Activated CD8-positive, alpha-beta T cell treated with anti-CD3 and anti-CD28 coated beads, Interleukin-2, amount 10 ng/mL, durations not matched to agents 7 days and 5 days (primary cell): ENCODE measurements around the gene RSPO1. TPM values are rescaled to one million over a fixed set of nuclear protein-coding genes. Genes with fewer than 3 reads are reported as not detected.

Experiments used
- ATAC-seq: fragments of 150-1000 bp; cut with Tn5 transposase; one replicate; pipeline ENCODE4 v1.10.0; 2021; ENCODE audit warnings: moderate library complexity
- CTCF ChIA-PET: fragments of 350-600 bp; sonication (Branson Sonifier 250); formaldehyde crosslinking; loops from one replicate; lab custom pipeline; 2021; ENCODE audit warnings: antibody characterized with exemption; lab: Charles Lee
- POLR2A ChIA-PET: fragments of 350-600 bp; sonication (Branson Sonifier 250); formaldehyde crosslinking; loops from one replicate; lab custom pipeline; 2021; ENCODE audit warnings: antibody characterized with exemption; lab: Charles Lee
- DNase-seq: peaks from one replicate; pipeline ENCODE4 v3.0.0-alpha.2; 2020
- H3K27ac Mint-ChIP-seq: one replicate; pipeline ENCODE4 v1.8.0; 2021; ENCODE audit warnings: mild to moderate bottlenecking, mixed read lengths
- H3K27me3 Mint-ChIP-seq: one replicate; pipeline ENCODE4 v1.8.0; 2021; ENCODE audit warnings: low read depth, mixed read lengths
- H3K36me3 Mint-ChIP-seq: one replicate; pipeline ENCODE4 v1.8.0; 2021; ENCODE audit warnings: low read depth, mixed read lengths
- H3K4me1 Mint-ChIP-seq: one replicate; pipeline ENCODE4 v1.8.0; 2021; ENCODE audit warnings: low read depth, mixed read lengths
- H3K4me3 Mint-ChIP-seq: one replicate; pipeline ENCODE4 v1.8.0; 2021; ENCODE audit warnings: mild to moderate bottlenecking, mixed read lengths
- H3K9me3 Mint-ChIP-seq: one replicate; pipeline ENCODE4 v1.8.0; 2022; ENCODE audit warnings: mixed read lengths; ENCODE audit not compliant: insufficient read depth
- total RNA-seq, 2 experiments: library from RNA; stranded (reverse); gene quantifications; one replicate each; pipeline ENCODE4 v1.2.3, GENCODE V29; 2021

Gene RSPO1
- total RNA-seq, 2 experiments from 2014 or later = not detected

- DNase-seq (no peak), ATAC-seq (no peak)
- Mint-ChIP-seq H3K4me1 (no peaks in the 10 kb centered on the region), H3K27ac (no peak overlapping the region), H3K36me3 (no peaks in the 10 kb centered on the region), H3K9me3 (no peaks in the 10 kb centered on the region), H3K4me3 (no peak overlapping the region), H3K27me3 (peaks cover 19% of the 10 kb centered on the region)
- ChIA-PET POLR2A (no interaction called here), CTCF (no interaction called here)
Measured at GRCh38 chr1:37609002-37609401, 25.7 kb downstream of the RSPO1 start.

GRCh38 chr1:37606481-37607263 is 28.0 kb downstream of the RSPO1 start:
- Mint-ChIP-seq H3K36me3 (no peaks in the 10 kb centered on the region), H3K27ac (no peak overlapping the region)
- CTCF ChIA-PET = interaction anchor here (1.7 to 11.9 kb wide), 2 partner anchors 9 to 75 kb away, joined by 5 to 196 read pairs; no protein-coding TSS in a partner anchor

GRCh38 chr1:37605806-37606474 is 28.8 kb downstream of the RSPO1 start:
- H3K4me3 Mint-ChIP-seq = no peak overlapping the region
- H3K27me3 Mint-ChIP-seq = peaks cover 16% of the 10 kb centered on the region
- H3K9me3 Mint-ChIP-seq = no peaks in the 10 kb centered on the region
- POLR2A ChIA-PET = no interaction called here
- ATAC-seq = no peak
- H3K27ac Mint-ChIP-seq = no peak overlapping the region
- no peaks in the 10 kb centered on the region for H3K4me1 Mint-ChIP-seq
- CTCF ChIA-PET = interaction anchor here (1.1 to 11.9 kb wide), 3 partner anchors 66 to 96 kb away, joined by 3 to 196 read pairs (median 3); no protein-coding TSS in a partner anchor
- no peak for DNase-seq
- no peaks in the 10 kb centered on the region for H3K36me3 Mint-ChIP-seq

More at GRCh38 chr1:37606481-37607263, 28.0 kb downstream of the RSPO1 start:
- Mint-ChIP-seq H3K4me3 (no peak overlapping the region), H3K4me1 (no peaks in the 10 kb centered on the region), H3K9me3 (no peaks in the 10 kb centered on the region), H3K27me3 (peaks cover 16% of the 10 kb centered on the region)
- POLR2A ChIA-PET = no interaction called here
- no peak for ATAC-seq
- no peak for DNase-seq

- DNase-seq (no peak), ATAC-seq (no peak)
- no peak overlapping the region for H3K4me3 Mint-ChIP-seq
- ChIA-PET CTCF (interaction anchor here (1.1 to 11.9 kb wide), 4 partner anchors 27 to 96 kb away, joined by 3 to 196 read pairs (median 3); no protein-coding TSS in a partner anchor), POLR2A (no interaction called here)
- no peaks in the 10 kb centered on the region for H3K4me1 Mint-ChIP-seq
- no peaks in the 10 kb centered on the region for H3K36me3 Mint-ChIP-seq
- no peak overlapping the region for H3K27ac Mint-ChIP-seq
- no peaks in the 10 kb centered on the region for H3K9me3 Mint-ChIP-seq
- H3K27me3 Mint-ChIP-seq = peaks cover 16% of the 10 kb centered on the region
Measured at GRCh38 chr1:37605061-37605650, 29.5 kb downstream of the RSPO1 start.

- no peak overlapping the region for H3K27ac Mint-ChIP-seq
- ATAC-seq = peak; percentile 76
- DNase-seq = peak; percentile 53
- ChIA-PET POLR2A (interaction anchor here (0.9 kb wide), 1 partner anchor 87 kb away, joined by 3 read pairs; a partner anchor contains a TSS), CTCF (interaction anchor here (0.7 to 11.9 kb wide), 28 partner anchors 9 to 408 kb away, joined by 3 to 196 read pairs (median 4); partner anchors contain the start of genes C1orf122, CDCA8, MEAF6 and SNIP1)
- H3K4me3 Mint-ChIP-seq = no peak overlapping the region
- peaks cover 21% of the 10 kb centered on the region for H3K27me3 Mint-ChIP-seq
- H3K9me3 Mint-ChIP-seq = no peaks in the 10 kb centered on the region
- H3K4me1 Mint-ChIP-seq = no peaks in the 10 kb centered on the region
- no peaks in the 10 kb centered on the region for H3K36me3 Mint-ChIP-seq
Measured at GRCh38 chr1:37602750-37603694, 31.7 kb downstream of the RSPO1 start.

GRCh38 chr1:37601441-37601840 is 33.3 kb downstream of the RSPO1 start:
- Mint-ChIP-seq H3K9me3 (no peaks in the 10 kb centered on the region), H3K27ac (no peak overlapping the region), H3K27me3 (peaks cover 22% of the 10 kb centered on the region), H3K4me1 (peaks cover 4% of the 10 kb centered on the region), H3K36me3 (no peaks in the 10 kb centered on the region), H3K4me3 (no peak overlapping the region)
- ATAC-seq = no peak
- CTCF ChIA-PET = interaction anchor here (0.6 to 11.9 kb wide), 6 partner anchors 12 to 146 kb away, joined by 3 to 196 read pairs (median 10); partner anchors contain the start of gene CDCA8
- POLR2A ChIA-PET = no interaction called here
- DNase-seq = no peak

- ATAC-seq (no peak), DNase-seq (no peak)
- H3K4me3 Mint-ChIP-seq = no peak overlapping the region
- H3K27me3 Mint-ChIP-seq = peaks cover 17% of the 10 kb centered on the region
- H3K36me3 Mint-ChIP-seq = peaks cover 5% of the 10 kb centered on the region
- ChIA-PET CTCF (interaction anchor here (1.9 to 11.9 kb wide), 2 partner anchors 82 to 113 kb away, joined by 10 to 196 read pairs; no protein-coding TSS in a partner anchor), POLR2A (no interaction called here)
- no peaks in the 10 kb centered on the region for H3K9me3 Mint-ChIP-seq
- peaks cover 13% of the 10 kb centered on the region for H3K4me1 Mint-ChIP-seq
- H3K27ac Mint-ChIP-seq = no peak overlapping the region
Measured at GRCh38 chr1:37599940-37600339, 34.8 kb downstream of the RSPO1 start.

GRCh38 chr1:37596182-37596667 is 38.5 kb downstream of the RSPO1 start:
- peaks cover 27% of the 10 kb centered on the region for H3K36me3 Mint-ChIP-seq
- peak overlapping the region; percentile 99 for H3K27ac Mint-ChIP-seq
- ChIA-PET CTCF (interaction anchor here (0.6 to 1.7 kb wide), 4 partner anchors 9 to 142 kb away, joined by 3 to 9 read pairs (median 6); partner anchors contain the start of gene MEAF6), POLR2A (interaction anchor here (0.6 to 1.8 kb wide), 4 partner anchors 25 to 119 kb away, joined by 3 to 7 read pairs (median 6); partner anchors contain the start of gene CDCA8)
- H3K4me3 Mint-ChIP-seq = peak overlapping the region; percentile 100
- peaks cover 6% of the 10 kb centered on the region for H3K27me3 Mint-ChIP-seq
- ATAC-seq = no peak
- peaks cover 35% of the 10 kb centered on the region for H3K4me1 Mint-ChIP-seq
- DNase-seq = no peak
- no peaks in the 10 kb centered on the region for H3K9me3 Mint-ChIP-seq

- Mint-ChIP-seq H3K9me3 (no peaks in the 10 kb centered on the region), H3K27ac (peak within 1 kb of the TSS; percentile 99), H3K4me1 (peaks cover 38% of the 10 kb centered on the region), H3K27me3 (peaks cover 6% of the 10 kb centered on the region), H3K36me3 (peaks cover 33% of the 10 kb centered on the region), H3K4me3 (peak within 1 kb of the TSS; percentile 100)
- DNase-seq (peak; percentile 98), ATAC-seq (peak; percentile 96)
- ChIA-PET CTCF (interaction anchor here (0.6 to 1.7 kb wide), 4 partner anchors 8 to 141 kb away, joined by 3 to 9 read pairs (median 6); partner anchors contain the start of gene MEAF6), POLR2A (interaction anchor here (0.6 to 1.8 kb wide), 6 partner anchors 24 to 118 kb away, joined by 3 to 7 read pairs (median 4); partner anchors contain the start of genes CDCA8 and DNALI1)
Measured at GRCh38 chr1:37595440-37596181, 39.1 kb downstream of the RSPO1 start, which contains the start of gene GNL2. Gene GNL2 (minus strand): TSS chr1:37595937. CDS start chr1:37595822, 115 bp downstream.

GRCh38 chr1:37593726-37594125 is 41.0 kb downstream of the RSPO1 start:
- ChIA-PET POLR2A (no interaction called here), CTCF (interaction anchor here (1.0 to 1.7 kb wide), 3 partner anchors 10 to 139 kb away, joined by 3 to 6 read pairs (median 5); no protein-coding TSS in a partner anchor)
- ATAC-seq (no peak), DNase-seq (no peak)
- Mint-ChIP-seq H3K27ac (no peak overlapping the region), H3K4me3 (no peak overlapping the region), H3K36me3 (peaks cover 44% of the 10 kb centered on the region), H3K9me3 (no peaks in the 10 kb centered on the region), H3K27me3 (peaks cover 4% of the 10 kb centered on the region), H3K4me1 (peaks cover 38% of the 10 kb centered on the region)
